ENCODE results near the gene MMADHC.
"Not testable (repeated sequence)": the region's sequence is repeated elsewhere in the genome, so short reads cannot be mapped to it uniquely, and the experiment has no call there.

Gene MMADHC

DNA sequence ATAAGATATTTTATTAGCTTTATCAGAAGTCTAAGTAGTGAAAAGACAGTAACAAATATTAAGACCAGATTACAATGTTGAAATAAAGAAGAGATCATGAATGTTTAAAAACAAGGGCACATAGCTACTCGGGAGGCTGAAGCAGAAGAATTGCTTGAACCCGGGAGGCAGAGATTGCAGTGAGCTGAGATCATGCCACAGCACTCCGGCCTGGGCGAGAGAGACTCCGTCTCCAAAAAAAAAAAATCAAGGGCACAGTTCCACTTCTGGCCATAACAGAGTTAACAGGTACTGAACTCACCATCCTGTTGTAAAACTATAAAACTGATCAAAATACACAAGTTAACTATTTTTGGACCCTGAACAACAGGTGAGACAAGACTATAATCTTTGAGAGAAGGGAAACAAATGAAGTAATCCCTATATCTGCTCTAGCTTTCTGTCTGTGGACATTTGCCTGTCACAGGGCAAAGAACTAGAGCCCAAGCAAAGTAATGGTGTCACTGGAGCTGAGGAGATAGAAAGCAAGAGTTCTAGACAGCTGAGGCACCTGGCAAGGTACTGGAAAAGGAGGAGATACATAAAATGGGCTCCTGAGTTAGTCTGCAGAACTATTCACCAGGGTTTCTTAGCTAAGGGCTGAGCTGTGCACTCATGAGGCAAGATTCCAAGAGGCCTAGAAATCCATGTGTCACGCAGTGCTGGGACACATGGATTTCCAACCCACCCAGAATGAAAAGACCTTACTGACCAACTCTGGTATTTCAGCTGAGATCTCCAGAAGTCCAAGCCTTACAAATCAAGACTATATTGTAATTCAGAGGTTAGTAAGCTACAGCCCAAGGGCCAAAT lies 15.2 kb downstream of the MMADHC start:
- DNase-seq (ENCODE audit: low read depth in 2 of 2) = no peak
- no peak overlapping the region for H3K4me3 ChIP-seq (replicated peaks in 1 of 2; ENCODE audit: low read depth in 2 of 2, low read length in 2 of 2)
- TF ChIP-seq, protein P1, sequence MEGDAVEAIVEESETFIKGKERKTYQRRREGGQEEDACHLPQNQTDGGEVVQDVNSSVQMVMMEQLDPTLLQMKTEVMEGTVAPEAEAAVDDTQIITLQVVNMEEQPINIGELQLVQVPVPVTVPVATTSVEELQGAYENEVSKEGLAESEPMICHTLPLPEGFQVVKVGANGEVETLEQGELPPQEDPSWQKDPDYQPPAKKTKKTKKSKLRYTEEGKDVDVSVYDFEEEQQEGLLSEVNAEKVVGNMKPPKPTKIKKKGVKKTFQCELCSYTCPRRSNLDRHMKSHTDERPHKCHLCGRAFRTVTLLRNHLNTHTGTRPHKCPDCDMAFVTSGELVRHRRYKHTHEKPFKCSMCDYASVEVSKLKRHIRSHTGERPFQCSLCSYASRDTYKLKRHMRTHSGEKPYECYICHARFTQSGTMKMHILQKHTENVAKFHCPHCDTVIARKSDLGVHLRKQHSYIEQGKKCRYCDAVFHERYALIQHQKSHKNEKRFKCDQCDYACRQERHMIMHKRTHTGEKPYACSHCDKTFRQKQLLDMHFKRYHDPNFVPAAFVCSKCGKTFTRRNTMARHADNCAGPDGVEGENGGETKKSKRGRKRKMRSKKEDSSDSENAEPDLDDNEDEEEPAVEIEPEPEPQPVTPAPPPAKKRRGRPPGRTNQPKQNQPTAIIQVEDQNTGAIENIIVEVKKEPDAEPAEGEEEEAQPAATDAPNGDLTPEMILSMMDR (IDR thresholded peaks at IDR 0.05; ENCODE audit: low read depth, low read length) = no peak

DNA sequence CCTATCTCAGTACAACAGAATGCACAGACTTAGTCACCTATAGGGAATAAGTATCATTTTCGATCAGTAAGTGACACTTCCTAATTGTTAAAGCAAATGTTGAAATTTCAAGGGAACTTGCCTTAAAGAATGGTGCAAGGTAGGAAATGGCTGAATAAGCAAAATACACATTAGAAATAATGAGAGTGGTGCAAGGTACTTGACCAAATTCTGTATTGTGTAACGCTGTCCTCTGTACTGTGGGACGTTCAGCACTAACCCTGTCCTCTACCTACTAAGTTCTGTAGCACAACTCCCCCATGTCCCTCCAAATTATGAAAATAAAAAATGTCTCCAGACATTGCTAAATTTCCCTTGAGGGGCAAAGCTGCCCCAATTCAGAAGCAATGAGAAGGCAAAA lies 19.4 kb downstream of the MMADHC start:
- DNase-seq (ENCODE audit: low read depth in 2 of 2) = no peak
- H3K4me3 ChIP-seq (replicated peaks in 1 of 2; ENCODE audit: low read depth in 2 of 2, low read length in 2 of 2) = no peak overlapping the region
- TF ChIP-seq, protein P1 (IDR thresholded peaks at IDR 0.05; ENCODE audit: low read depth, low read length) = no peak

DNA sequence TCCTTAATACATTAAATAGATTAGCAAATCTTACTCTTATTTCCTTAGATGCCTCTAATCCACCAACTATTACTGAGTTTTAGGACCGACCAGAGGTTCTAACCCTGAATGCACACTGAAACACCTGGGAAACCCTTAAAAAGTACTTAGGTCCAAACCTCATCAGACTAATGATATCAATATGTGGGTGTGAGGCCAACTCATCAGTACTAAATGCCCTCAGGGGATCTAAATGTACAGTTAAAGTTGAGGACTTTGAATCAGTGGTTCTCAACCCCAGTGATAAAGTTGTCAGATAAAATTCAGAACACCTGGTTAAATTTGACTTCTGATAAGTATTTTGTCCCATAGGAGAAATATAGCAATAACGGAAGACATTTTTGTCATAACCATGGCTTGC lies 20.9 kb downstream of the MMADHC start:
- TF ChIP-seq, protein P1 (IDR thresholded peaks at IDR 0.05; ENCODE audit: low read depth, low read length) = no peak
- H3K4me3 ChIP-seq (replicated peaks in 1 of 2; ENCODE audit: low read depth in 2 of 2, low read length in 2 of 2) = no peak overlapping the region
- no peak for DNase-seq (ENCODE audit: low read depth in 2 of 2)

DNA sequence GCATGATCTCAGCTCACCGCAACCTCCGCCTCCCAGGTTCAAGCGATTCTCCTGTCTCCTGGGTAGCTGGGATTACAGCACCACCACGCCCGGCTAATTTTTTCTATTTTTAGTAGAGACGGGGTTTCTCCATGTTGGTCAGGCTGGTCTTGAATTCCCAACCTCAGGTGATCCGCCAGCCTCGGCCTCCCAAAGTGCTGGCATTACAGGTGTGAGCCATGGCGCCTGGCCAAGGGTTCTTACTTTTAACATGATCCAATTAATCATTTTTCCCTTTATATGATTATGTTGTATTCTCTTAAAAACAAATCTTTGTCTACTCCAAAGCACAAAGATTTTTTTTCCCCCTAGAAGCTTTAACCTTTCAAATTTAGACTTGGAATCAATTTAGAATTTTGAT lies 21.9 kb downstream of the MMADHC start:
- not testable (repeated sequence) for DNase-seq (ENCODE audit: low read depth in 2 of 2); H3K4me3 ChIP-seq (replicated peaks in 1 of 2; ENCODE audit: low read depth in 2 of 2, low read length in 2 of 2)

DNA sequence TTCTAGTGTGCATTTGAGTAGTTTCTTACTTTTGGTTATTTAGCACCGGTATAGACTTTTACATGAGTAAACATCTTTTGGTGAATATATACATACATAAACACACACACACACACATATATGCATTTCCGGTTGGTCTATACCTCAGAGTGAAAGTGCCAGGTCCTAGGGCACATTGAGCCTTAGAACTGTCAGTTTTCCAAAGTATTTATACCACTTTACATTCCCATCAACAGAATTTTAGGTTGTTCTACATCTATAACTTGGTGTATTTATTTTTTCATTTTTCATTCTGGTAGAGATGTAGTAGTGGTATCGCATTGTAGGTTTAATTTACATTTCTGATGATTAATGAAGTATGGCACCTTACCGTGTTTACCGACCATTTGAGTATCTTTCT lies 22.6 kb downstream of the MMADHC start:
- DNase-seq (ENCODE audit: low read depth in 2 of 2) = no peak
- H3K4me3 ChIP-seq (replicated peaks in 1 of 2; ENCODE audit: low read depth in 2 of 2, low read length in 2 of 2) = no peak overlapping the region
- TF ChIP-seq, protein P1 (IDR thresholded peaks at IDR 0.05; ENCODE audit: low read depth, low read length) = no peak

DNA sequence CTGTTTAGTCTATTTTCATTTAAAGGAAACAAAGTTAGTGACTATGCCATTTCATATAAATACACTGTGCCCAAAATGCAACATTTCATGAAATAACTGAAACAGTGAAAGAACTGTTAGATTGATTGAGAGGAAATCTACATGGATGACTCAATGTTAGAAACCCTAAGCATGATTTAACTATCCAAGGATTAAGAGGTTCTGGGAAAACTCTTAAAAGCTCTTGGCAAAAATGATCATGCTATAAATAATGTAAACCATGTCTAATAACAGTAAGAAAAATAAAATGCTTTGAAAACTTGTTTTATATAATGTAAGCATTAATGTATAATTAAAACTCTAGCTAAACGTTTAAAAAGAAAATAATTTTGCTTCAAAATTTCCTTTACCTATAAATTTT lies 23.5 kb downstream of the MMADHC start:
- TF ChIP-seq, protein P1 (IDR thresholded peaks at IDR 0.05; ENCODE audit: low read depth, low read length) = no peak
- no peak for DNase-seq (ENCODE audit: low read depth in 2 of 2)
- H3K4me3 ChIP-seq (replicated peaks in 1 of 2; ENCODE audit: low read depth in 2 of 2, low read length in 2 of 2) = no peak overlapping the region

DNA sequence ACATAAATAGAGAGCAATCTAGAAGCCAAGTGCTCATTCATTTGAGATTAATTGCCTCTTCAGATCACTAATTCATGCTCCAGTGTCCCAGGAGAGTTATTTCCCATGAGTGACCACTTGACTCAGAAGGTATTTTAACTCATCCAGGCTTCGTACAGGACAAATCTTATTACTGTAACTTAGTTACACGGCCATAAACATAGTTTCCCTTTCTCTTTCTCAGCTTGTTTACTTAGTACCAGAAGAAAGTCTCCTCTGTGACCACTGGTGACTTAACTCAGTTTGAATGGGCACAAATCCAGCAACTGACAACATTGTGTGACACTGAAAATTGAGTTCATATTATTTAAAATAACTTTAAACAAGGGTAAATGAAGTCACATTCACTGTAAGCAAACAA lies 25.3 kb downstream of the MMADHC start:
- H3K4me3 ChIP-seq (replicated peaks in 1 of 2; ENCODE audit: low read depth in 2 of 2, low read length in 2 of 2) = peak overlapping the region in 1 of 2 donors; percentile 5
- TF ChIP-seq, protein P1 (IDR thresholded peaks at IDR 0.05; ENCODE audit: low read depth, low read length) = no peak
- peak; percentile 17 to 79 for DNase-seq (ENCODE audit: low read depth in 2 of 2)

All from cardiac fibroblast (primary cell).